ENCODE measurements around the gene CPSF4L. TPM values are rescaled to one million over a fixed set of nuclear protein-coding genes. Genes with fewer than 3 reads are reported as not detected.
"Not testable (repeated sequence)": the region's sequence is repeated elsewhere in the genome, so short reads cannot be mapped to it uniquely, and the experiment has no call there.

The CPSF4L gene
- total and polyA plus RNA-seq, 12 donors = not detected

DNA sequence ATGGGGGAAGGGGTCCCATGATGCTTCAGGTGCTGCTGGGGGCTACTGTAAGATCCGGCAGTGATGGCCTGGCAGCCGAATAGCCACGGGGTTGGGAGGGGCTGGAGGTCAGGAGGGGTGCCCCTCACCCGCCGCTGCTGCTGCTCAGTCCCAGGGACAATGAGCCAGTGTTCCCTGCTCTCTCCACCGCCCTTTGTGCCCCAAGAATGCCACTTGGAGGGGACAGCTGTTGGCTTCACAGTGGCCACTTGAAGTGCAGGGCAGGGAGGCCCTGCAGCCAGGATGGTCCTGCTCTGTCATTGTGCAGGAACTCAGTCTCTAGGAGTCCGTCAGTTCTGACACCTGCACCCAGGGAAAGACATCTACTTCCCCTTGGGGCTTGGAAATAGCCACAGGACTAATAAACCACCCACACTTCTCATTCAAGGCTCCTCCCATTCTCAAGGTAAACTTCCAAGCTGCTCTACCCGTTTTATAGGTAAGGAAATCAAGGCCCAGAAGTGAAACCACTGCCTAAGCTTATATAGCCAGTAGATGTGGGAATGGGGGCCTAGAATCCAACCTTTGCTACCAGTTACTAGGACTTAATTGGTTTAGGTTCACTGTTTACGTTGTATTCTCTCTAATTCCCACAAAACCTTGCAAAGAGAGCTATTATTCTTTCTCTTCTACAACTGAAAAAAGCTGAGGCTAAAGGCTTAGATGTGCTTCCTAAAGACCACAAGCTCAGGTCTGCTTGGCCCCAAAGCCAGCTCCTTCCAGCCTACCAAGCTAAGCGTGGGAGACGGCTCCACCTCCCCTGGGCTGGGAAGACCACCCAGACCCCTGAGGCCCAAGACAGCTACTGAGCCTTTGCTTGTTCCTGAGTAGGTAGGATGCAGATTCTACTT, 6.2 kb upstream of the CPSF4L start:
- Histone ChIP-seq H3K27ac (no peak overlapping the region), H3K4me3 (no peak overlapping the region), H3K27me3 (no peaks in the 10 kb centered on the region), H3K4me1 (replicated peaks in 1 of 2) (peaks cover under 1 to 2% of the 10 kb centered on the region in 2 donors), H3K36me3 (replicated peaks in 1 of 2) (no peaks in the 10 kb centered on the region), H3K9me3 (replicated peaks in 1 of 3) (no peaks in the 10 kb centered on the region)
- TF ChIP-seq POLR2A (IDR thresholded peaks at IDR 0.05) = no peak
- TF ChIP-seq, protein P1, sequence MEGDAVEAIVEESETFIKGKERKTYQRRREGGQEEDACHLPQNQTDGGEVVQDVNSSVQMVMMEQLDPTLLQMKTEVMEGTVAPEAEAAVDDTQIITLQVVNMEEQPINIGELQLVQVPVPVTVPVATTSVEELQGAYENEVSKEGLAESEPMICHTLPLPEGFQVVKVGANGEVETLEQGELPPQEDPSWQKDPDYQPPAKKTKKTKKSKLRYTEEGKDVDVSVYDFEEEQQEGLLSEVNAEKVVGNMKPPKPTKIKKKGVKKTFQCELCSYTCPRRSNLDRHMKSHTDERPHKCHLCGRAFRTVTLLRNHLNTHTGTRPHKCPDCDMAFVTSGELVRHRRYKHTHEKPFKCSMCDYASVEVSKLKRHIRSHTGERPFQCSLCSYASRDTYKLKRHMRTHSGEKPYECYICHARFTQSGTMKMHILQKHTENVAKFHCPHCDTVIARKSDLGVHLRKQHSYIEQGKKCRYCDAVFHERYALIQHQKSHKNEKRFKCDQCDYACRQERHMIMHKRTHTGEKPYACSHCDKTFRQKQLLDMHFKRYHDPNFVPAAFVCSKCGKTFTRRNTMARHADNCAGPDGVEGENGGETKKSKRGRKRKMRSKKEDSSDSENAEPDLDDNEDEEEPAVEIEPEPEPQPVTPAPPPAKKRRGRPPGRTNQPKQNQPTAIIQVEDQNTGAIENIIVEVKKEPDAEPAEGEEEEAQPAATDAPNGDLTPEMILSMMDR (IDR thresholded peaks at IDR 0.05) = no peak
- 63 to 84% (median 80%) methylated on average over 5 to 11 of the region's 11 CpGs for WGBS, 4 donors
- DNase-seq = peak in 1 of 7 donors; percentile 2
- intact Hi-C loops (cut with DNase I) = no loop called here

GRCh38 chr17:73266796-73267195, 5.1 kb upstream of the CPSF4L start:
- TF ChIP-seq, protein P1 (IDR thresholded peaks at IDR 0.05) = no peak
- no peaks in the 10 kb centered on the region for H3K27me3 ChIP-seq
- peaks cover 8 to 13% of the 10 kb centered on the region in 2 donors for H3K4me1 ChIP-seq (replicated peaks in 1 of 2)
- no peak overlapping the region for H3K4me3 ChIP-seq
- intact Hi-C loops (cut with DNase I) = no loop called here
- 69 to 87% (median 76%) methylated on average over 9 to 11 of the region's 11 CpGs for WGBS, 4 donors
- H3K9me3 ChIP-seq (replicated peaks in 1 of 3) = no peaks in the 10 kb centered on the region
- no peaks in the 10 kb centered on the region for H3K36me3 ChIP-seq (replicated peaks in 1 of 2)
- H3K27ac ChIP-seq = no peak overlapping the region
- no peak for DNase-seq

- H3K27me3 ChIP-seq = no peaks in the 10 kb centered on the region
- H3K4me1 ChIP-seq (replicated peaks in 1 of 2) = peaks cover 8 to 15% of the 10 kb centered on the region in 2 donors
- no peak for DNase-seq
- no peaks in the 10 kb centered on the region for H3K9me3 ChIP-seq (replicated peaks in 1 of 3)
- no peak for TF ChIP-seq POLR2A (IDR thresholded peaks at IDR 0.05)
- TF ChIP-seq, protein P1 (IDR thresholded peaks at IDR 0.05) = no peak
- no peak overlapping the region for H3K4me3 ChIP-seq
- H3K27ac ChIP-seq = no peak overlapping the region
- intact Hi-C loops (cut with DNase I) = no loop called here
- WGBS, 4 donors = 91 to 95% (median 92%) methylated on average over 20 to 24 of the region's 24 CpGs
- H3K36me3 ChIP-seq (replicated peaks in 1 of 2) = no peaks in the 10 kb centered on the region
Observed at GRCh38 chr17:73265646-73266640, 4.3 kb upstream of the CPSF4L start.

- DNase-seq; H3K4me3 ChIP-seq; intact Hi-C loops (cut with DNase I); H3K27ac ChIP-seq; H3K9me3 ChIP-seq (replicated peaks in 1 of 3); H3K36me3 ChIP-seq (replicated peaks in 1 of 2); H3K27me3 ChIP-seq: not testable (repeated sequence)
- H3K4me1 ChIP-seq (replicated peaks in 1 of 2) = peaks cover 8 to 15% of the 10 kb centered on the region in 2 donors
- WGBS, 4 donors = 78 to 82% (median 80%) methylated on average over 2 of the region's 2 CpGs
Observed at GRCh38 chr17:73264448-73264847, 2.8 kb upstream of the CPSF4L start.

All from adrenal gland (tissue), 12 donors.